ENCODE data around the gene COL28A1.
"Not testable (repeated sequence)": the region's sequence is repeated elsewhere in the genome, so short reads cannot be mapped to it uniquely, and the experiment has no call there.

The COL28A1 gene

DNA sequence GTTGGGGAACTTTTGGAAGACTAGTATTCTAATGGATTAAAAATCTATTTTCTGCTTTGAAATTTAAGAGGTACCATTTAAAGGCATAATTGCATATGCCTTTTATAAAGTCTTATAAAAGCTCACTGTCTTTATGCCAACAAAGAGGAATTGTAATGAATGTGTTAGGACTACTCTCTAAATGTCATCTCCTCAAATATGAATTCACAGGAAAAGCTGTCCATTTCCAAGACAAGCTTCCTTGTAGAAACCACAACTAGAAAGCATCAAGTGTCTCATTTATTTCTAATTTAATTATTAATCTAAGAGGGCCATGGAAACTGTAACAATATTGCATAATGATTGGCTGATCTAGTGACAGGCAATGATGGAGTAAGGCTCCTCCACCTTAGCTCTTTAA, 130.2 kb downstream of the COL28A1 start:
- no peak for DNase-seq

DNA sequence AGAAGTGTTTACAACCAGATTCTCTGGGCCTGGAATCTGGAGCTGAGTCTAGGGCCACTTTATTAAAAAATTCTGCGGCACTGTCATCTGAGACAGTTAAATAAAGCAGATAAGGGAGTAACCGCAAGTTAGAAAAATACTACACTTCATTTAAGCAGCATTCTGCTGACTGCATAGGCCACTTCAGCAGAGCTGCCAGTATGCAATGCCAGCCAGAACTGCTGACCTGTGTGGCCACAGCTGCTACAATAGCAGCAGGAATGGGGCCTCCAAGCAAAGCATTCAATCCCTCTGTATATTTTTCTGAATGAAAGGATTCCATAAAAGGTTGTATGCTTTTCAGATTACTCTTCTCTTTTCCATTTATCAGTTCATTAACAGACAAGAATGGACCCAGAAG, 136.0 kb downstream of the COL28A1 start:
- DNase-seq: no peak

DNA sequence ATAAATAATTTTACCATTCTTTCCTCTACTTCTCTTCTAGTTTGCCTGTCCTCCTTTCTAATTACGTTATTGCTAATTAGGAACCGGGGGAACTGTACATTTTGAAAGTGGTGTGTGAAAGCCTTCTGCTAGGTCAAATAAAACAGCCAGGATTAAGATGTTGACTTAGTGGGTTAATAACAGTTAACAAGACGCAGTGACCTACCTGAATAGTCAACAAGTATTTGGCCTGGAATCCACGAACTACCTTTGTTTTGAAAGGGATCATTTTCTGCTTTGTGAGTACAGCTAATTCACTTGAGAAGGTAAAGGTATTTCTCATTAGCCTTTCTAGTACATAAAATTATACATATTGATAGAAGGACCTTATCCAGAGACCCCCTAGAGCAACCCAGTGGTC, 139.9 kb downstream of the COL28A1 start:
- no peak for DNase-seq

DNA sequence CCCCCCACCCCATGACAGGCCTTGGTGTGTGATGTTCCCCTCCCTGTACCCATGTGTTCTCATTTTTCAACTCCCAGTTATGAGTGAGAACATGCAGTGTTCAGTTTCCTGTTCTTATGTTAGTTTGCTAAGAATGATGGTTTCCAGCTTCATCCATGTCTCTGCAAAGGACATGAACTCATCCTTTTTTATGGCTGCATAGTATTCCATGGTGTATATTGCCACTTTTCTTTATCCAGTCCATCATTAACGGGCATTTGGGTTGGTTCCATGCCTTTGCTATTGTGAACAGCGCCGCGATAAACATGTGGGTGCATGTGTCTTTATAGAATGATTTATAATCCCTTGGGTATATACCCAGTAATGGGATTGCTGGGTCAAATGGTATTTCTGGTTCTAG, 147.5 kb downstream of the COL28A1 start:
- DNase-seq: not testable (repeated sequence)

DNA sequence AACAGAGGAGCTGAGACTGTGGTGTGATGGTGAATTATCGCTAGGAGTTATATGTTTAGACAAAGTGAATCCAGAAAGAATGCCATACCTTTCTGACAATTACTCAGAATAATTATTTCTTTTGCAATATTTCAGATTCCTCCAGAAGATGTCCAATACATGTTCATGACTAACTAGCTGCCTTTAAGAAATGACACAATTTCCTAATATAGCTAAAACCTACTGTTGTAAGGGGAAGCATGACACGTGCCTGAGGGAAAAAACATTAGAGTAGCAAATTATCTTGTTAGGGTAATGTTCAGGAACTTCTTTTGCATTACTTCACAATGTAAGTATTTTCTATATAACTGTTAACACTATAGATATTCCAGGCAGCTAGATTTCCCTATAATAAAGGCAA, 150.3 kb downstream of the COL28A1 start:
- DNase-seq: no peak

DNA sequence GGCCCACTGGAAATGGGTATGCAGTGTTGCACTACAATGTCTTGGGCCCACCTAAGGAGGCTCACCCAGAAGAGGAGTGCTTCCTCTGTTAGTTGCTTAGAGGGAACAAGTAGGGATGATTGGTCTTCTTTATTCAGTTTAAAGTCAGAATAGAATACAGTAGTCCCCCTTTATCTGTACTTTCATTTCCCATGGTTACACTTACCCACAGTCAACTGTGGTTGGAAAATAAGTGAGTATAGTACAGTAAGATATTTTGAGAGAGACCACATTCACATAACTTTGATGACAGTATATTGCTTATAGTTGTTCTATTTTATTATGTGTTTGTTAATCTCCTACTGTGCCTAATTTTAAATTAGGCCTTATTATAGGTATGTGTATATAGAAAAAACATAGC, 151.4 kb downstream of the COL28A1 start:
- DNase-seq: no peak

DNA sequence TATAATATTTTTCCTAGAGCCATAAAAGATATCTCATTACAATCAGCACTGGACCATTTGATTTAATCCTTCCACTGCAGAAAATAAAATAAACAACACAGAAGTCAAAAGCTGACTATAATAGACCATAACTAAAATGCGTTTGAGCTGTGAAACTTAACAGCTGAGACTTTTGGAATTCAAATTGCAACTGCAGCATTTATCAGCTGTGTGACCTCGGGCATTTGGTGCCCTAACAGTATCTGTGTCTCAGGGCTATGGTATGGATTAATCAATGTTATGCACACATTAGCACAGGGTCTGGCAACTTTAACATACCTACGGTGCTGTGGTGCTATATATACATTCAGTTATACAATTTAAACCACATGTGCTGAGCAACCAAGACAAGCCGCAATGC, 160.1 kb downstream of the COL28A1 start:
- DNase-seq: no peak

DNA sequence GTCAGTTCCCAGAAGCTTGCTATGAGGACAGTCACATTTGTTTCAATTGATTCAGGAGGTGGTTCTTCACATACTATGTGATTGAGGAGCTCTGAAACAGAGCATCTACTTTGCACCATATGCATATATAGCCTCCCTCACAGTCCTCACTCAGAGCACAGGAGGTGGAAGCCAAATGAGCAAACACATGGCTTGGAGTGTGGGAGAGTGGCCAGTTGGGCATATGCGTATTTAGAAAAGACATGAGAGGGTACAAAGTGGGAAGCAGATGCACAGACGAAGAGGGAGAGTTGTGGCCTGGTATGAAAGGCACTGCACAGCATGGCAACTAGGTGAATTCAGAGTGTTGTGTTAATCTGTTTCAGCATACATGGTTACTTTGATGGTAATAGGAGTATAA, 165.6 kb downstream of the COL28A1 start:
- no peak for DNase-seq

DNA sequence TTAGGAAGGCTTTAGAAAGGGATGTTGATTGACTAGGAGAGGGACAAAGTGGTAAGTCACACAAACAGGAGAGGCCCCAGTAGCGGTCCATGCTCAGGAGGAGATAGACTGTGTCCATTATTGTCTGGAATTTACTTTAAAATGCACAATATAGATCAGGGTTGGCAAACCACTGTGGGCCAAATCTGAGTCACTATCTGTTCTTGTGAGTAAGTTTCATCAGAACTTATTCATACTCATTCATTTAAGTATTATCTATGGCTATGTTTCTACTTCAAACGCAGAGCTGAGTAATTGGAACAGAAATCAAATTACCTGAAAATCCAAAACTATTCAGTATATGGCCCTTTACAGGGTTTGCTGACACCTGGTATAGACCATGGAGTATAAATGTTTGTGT, 166.5 kb downstream of the COL28A1 start:
- DNase-seq: no peak

DNA sequence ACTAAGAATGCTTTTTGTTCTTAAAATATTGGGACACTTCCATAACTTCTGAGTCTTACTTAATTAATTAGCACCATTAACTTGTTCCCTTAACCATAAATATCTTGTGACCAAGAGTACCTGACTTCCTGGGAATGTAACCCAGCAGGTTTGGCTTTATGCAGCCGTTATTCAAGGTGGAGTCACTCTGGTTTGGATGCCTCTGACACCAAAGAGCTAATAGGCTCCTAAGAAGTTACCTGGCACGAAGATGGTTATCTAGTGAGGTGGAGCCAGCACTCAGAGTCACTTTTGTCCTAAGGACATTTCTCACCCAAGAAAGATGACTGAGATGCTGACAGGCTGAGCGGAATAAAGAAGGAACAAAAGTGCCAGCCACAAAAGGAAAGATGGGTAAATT, 181.0 kb downstream of the COL28A1 start:
- no peak for DNase-seq

DNA sequence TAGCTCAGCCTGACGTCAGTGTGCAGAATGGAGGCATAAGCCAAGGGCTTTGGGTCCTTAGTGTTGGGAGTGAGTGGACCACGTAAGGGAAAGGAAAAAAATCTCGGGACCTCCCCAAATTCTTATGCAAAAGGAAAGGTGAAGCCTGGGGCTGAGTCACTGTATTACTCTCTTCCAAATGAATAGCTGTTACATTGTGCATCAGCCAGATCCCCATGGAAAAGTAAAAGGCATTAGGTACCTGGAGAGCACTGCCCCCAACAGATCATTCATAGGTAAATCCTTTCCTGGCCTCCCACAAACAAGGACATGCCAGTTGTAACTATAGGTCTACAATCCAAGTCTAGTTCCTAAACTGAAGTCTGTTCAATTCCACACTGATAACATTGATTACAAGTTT, 182.8 kb downstream of the COL28A1 start:
- no peak for DNase-seq

DNA sequence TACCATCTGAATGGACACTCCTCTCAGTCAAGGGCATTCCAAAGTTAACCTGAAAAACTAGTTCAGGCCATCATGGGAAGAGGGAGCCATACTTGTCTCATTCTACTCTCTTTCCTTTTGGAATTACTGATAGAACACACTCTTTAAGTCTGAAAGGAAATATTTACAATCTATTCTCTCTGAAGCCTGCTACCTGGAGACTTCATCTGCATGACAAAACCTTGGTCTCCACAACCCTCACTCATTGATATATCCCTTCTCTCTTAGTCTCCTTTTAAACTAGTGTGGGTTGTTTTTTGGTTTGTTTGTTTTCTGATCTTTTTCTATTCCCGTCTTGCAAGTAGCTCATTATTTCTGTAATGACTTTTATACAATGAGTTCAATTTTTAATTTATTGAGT, 183.8 kb downstream of the COL28A1 start:
- no peak for DNase-seq

DNA sequence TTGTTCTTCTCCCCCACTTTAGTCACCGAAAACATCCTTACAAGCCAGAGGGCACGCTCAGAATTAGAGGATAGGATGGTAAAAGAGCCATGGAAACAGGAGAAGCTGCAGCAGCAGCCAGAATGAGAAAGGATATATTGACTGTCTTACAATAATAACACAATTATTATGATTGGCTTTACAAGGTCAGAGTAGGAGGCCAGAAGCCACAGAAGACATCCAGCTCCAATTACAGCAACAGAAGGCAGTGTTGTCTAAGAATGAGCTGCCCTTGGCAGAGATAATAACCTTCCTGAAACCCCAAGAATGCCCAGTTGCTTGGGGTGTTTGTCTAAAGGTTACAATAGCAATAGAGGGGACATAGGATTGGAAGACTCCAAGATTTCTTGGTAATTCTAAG, 184.5 kb downstream of the COL28A1 start:
- DNase-seq: no peak

DNA sequence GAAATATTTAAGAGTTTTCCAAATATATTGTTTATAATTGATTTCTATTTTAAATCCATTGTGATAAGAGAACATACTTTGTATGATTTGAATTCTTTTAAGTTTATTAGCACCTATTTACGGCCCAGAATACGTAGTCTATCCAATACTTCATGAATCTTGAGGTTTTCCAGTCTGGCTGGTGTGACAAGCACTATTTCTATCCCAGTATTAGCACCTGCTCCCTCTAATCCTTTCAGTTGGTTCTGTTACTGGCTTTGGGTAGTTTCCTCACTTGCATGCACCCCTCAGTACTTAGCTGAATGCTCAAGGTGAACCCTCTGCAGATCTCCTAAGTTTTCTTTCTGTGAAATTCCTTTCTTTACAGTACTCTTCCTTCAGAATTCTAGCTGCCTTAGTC, 186.5 kb downstream of the COL28A1 start:
- no peak for DNase-seq

DNA sequence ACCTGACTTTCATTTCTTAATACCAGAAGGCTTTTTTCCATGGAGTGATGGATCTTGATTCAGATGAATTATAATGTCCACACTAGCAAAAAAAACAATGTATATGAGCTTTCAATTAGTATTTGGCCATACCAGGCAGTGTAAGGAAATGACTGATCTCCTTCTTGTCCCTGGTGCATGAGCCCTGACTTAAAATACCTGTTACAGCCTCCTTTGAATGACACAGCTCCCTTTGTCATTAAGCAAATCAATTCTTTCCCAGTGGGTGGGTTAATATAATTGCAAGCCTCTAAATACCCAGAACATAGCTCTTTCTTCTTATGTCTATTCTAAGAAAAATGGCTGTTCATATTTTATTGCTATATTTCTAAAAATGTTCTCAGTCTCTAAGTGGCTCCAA, 188.6 kb downstream of the COL28A1 start:
- no peak for DNase-seq

DNA sequence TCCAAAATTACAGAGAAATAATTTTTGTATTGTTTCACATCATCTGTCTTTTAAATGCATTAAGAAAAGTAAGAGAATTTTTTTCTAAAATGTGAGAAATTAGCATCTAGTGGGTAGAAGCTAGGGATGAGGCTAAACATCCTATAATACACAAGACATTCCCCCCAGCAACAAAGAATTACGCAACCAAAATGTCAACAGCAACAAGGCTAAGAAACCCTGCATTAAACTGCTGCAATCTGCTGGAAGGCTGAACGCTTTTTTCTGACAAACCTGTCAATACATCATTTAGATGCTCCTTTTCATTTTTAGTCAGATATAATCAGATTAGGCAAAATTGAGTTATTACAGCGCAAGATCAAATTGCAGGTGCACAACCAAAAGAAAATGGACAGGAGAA, 191.1 kb downstream of the COL28A1 start:
- DNase-seq: no peak

DNA sequence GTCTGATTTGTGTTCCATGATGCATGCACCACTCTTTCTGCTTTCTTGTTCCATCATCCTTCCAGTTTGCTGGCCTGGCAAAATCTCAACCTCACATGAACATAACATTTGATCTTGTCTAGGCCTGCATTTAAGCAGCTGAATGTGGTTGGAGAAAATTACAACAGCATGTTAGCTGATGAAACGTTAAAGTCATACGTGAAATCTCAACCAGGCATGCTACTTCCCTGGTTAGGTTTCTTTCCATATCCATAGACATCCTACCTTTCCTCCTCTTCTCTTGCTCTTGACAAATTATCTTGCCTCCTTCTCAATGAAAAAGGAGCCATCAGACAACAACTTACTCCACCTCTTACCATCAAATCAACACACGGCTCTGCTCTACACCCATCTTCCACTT, 199.8 kb downstream of the COL28A1 start:
- DNase-seq: no peak

DNA sequence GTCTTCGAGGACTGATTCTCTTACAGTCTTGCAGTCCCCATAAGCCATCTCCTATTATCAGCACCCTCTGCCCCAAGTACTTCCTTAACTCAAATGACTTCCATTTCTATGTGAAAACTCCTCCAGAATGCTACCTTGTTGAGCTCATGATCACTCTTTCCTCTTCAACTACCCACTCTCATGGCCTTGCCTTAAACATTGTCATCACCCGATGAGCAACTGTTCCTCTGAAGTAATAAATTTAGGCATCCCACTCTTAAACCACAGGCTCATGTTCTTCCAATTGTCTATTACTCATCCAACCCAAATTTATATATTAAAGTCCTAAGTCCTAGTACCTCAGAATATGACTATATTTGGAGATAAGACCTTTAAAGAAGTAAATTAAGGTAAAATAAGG, 200.5 kb downstream of the COL28A1 start:
- DNase-seq: no peak

DNA sequence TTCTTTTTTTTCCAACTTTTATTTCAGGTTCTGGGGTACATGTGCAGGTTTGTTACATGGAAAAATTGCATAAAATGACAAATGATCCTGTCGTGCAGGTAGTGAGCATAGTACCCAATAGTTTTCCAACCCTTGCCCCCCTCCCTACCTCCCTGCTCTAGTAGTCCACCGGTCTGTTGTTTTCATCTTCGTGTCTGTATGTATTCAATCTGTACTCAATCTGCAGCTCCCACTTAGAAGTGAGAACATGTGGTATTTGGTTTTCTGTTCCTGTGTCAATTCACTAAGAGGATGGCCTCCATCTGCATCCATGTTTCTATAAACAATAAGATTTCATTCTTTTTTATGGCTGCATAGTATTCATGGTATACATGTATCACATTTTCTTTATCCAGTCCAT, 202.1 kb downstream of the COL28A1 start:
- DNase-seq: no peak

DNA sequence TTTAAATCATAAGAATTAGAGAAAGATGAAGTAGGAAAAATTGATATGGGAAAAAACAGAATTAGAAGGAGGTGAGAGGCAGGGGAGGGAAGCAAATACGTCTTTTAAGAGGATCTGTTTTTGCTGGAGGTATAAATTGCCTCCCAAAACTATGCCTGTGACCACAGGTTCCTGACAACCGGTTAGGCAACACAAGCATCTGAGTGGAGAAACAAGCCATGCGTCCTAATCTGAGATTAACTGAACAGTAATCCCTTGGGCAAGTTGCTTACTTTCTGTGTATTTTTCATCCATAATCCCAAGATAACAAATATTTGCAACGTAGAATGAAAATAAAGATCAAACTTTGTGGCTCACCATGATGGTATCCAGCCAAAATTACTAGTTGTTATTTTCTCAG, 204.2 kb downstream of the COL28A1 start:
- no peak for DNase-seq

DNA sequence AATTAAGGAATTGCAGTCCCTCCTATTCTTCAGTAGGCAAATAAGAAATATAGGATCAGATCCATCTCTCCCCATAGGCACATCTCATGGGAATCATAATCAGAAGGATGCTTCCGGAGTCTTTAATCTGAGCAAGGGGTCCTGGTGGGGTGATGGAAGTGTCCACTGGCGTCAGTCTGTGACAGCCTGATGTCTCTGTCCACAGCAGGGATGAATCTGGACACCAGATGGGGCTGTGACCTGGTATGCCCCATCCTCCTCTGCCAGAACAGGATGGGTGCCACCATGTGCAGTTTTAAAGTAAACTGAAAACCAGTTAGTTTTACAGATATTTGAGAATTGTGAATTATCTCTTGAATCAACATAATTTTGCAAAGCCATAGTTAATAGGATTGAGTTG, 204.7 kb downstream of the COL28A1 start:
- no peak for DNase-seq

DNA sequence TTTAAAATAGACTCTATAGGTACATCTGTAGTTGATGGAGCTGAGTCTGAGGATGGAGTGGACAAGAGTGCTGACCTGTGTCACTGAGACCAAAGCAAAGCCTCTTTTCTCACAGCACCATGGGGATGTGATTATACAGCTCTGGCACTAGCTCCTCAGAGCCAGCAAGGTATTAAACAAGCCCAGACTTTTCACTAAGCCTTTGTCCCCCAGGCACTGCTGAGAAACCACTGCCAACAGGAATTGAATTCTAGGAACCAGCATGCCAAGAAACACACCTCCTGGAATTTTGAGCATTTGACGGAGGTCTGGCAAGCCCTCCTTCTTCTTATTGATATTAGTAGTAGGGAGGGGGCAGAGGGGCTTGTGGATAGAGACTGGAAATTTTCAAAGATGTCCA, 206.3 kb downstream of the COL28A1 start:
- DNase-seq: no peak

DNA sequence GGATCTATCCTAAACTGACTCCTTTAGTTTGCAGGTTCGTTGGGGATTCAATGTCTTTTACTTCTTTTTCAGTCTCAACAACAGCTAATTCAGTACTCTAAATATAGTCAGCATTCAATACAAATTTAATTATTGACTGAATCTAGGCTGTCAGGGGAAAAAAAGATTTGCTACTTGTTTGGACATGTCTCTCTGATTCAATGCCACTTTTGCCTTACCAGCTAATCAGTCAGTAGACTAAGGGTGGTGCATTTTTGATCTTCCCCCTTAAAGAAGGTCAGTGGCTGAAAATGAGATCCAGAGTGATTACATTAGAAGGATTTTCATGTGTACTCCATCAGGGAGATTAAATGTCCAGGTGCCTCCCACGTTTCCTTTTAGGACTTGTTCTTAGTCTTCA, 208.2 kb downstream of the COL28A1 start:
- DNase-seq: no peak

DNA sequence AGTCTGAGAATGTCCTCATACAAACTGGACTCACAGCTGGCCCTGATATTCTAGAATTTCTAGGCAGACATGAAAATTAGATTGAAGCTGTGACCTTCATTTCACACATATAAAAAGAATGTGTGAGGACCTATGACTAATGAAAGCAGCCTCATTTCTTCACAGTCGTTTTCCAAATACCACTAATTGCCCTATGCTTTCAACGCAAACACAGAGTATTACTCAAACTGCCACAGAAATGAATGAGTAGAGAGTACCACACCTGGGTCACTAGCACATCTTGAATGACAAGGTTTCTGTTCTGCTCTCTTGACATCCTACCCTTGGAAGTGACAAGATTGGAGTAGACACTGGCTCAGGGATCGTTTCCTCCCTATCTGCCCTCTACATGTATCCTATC, 211.0 kb downstream of the COL28A1 start:
- no peak for DNase-seq

DNA sequence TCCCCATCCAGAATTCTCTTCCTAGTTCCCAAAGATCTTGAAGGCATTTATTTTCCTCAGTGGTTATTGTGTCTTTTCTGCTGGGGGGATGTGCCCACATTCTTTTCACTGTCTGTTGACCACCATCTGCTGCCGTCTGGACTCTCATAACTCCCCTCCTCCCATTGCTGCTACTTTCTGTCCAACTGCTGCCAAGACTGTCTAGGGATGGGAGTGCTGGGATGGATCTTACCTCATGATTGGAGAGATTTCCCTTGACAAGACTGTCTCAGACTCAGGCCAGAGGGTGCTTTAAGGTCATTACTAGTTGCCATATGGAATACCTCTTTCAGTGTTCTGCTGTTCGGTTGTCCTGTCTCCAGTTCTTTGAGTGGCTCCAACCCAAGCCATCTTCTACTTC, 211.8 kb downstream of the COL28A1 start:
- no peak for DNase-seq

DNA sequence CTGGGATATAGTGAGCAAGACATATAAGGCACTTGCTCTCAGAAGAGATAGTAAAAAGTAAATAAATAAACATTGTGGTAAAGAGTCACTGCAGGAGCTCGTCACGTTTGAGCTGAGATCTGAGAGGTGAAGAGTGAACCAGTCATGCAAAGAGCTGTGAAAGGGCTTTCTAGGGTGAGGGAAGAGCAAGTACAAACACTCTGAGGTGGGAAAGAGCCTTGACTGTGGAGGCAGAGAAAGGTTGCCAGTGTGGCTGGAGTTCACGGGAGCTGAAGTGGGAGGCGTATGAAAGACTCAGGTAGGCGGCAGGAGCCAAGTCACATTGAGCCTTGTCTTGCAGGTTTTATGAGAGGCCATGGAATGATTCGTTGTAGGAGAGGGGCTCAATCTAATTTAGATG, 212.3 kb downstream of the COL28A1 start:
- DNase-seq: no peak
